Activated naive CD4-positive, alpha-beta T cell (primary cell): ENCODE data around the gene CNOT6.
A peak's percentile ranks its signal among the peaks of the same experiment; 100 is the strongest.
"Not testable (repeated sequence)": the region's sequence is repeated elsewhere in the genome, so short reads cannot be mapped to it uniquely, and the experiment has no call there.

Experiments
- DNase-seq, 4 experiments: peaks; one replicate each; lab custom pipeline; 2025; lab: John Stamatoyannopoulos, UW

CNOT6 gene

GRCh38 chr5:180494060-180494509 lies at the start of gene CNOT6:
TSS of gene CNOT6 (plus strand) at chr5:180494379. CDS start at chr5:180529277, 34,898 bp downstream.
- DNase-seq: peak; percentile 83 to 94 (median 86)

GRCh38 chr5:180454752-180455151 lies 39.4 kb upstream of the CNOT6 start:
- no peak for DNase-seq

GRCh38 chr5:180455872-180456271 lies 38.3 kb upstream of the CNOT6 start:
- DNase-seq: no peak

GRCh38 chr5:180456792-180457191 lies 37.4 kb upstream of the CNOT6 start:
- no peak for DNase-seq

GRCh38 chr5:180458852-180459673 lies 35.1 kb upstream of the CNOT6 start:
- DNase-seq: not testable (repeated sequence)

- DNase-seq: not testable (repeated sequence)
Observed at GRCh38 chr5:180459674-180460142, 34.5 kb upstream of the CNOT6 start.

GRCh38 chr5:180460834-180461233 lies 33.3 kb upstream of the CNOT6 start:
- DNase-seq: no peak

GRCh38 chr5:180461303-180461702 lies 32.9 kb upstream of the CNOT6 start:
- no peak for DNase-seq

GRCh38 chr5:180463216-180463900 lies 30.8 kb upstream of the CNOT6 start:
- DNase-seq: no peak

GRCh38 chr5:180463916-180464602 lies 30.1 kb upstream of the CNOT6 start:
- no peak for DNase-seq

GRCh38 chr5:180464603-180464970 lies 29.6 kb upstream of the CNOT6 start:
- no peak for DNase-seq

GRCh38 chr5:180465052-180465451 lies 29.1 kb upstream of the CNOT6 start:
- DNase-seq: not testable (repeated sequence)

- DNase-seq: no peak
Observed at GRCh38 chr5:180466316-180466715, 27.9 kb upstream of the CNOT6 start.

GRCh38 chr5:180467028-180467975 lies 26.9 kb upstream of the CNOT6 start:
- DNase-seq: no peak

- DNase-seq: no peak
Observed at GRCh38 chr5:180467989-180468731, 26.0 kb upstream of the CNOT6 start.

- no peak for DNase-seq
Observed at GRCh38 chr5:180468732-180469585, 25.2 kb upstream of the CNOT6 start.

- no peak for DNase-seq
Observed at GRCh38 chr5:180469586-180469865, 24.7 kb upstream of the CNOT6 start.

GRCh38 chr5:180469866-180470265 lies 24.3 kb upstream of the CNOT6 start:
- no peak for DNase-seq

- DNase-seq: no peak
Observed at GRCh38 chr5:180470361-180470760, 23.8 kb upstream of the CNOT6 start.
